Mesenteric fat pad (tissue), 1 donor: ENCODE measurements around the gene ZC3H13. TPM values are rescaled to one million over a fixed set of nuclear protein-coding genes. Genes with fewer than 3 reads are reported as not detected.

Source experiments
- DNase-seq: peaks from one replicate; pipeline ENCODE4 v3.0.0-alpha.2; 2020; ENCODE audit warnings: low spot score
- total RNA-seq: library from RNA; stranded (reverse); fragmentation: NEBNext Ultra II Directional; extraction: Animal tissue kit (Norgen Biotek cat#: 25700); gene quantifications from one replicate; pipeline ENCODE4 v1.2.1, GENCODE V29; 2021
- donor health status: DM: yes; HTN: yes; CAD: no.

Gene ZC3H13
- total RNA-seq, 1 donor from 2014 or later: 44.1 TPM

- DNase-seq: no peak
Observed at GRCh38 chr13:45940061-45940460, 112.5 kb downstream of the ZC3H13 start.

GRCh38 chr13:45936621-45937020 lies 115.9 kb downstream of the ZC3H13 start:
- DNase-seq: no peak

GRCh38 chr13:45934283-45934682 lies 118.3 kb downstream of the ZC3H13 start:
- no peak for DNase-seq

GRCh38 chr13:45933203-45933908 lies 119.2 kb downstream of the ZC3H13 start:
- DNase-seq: no peak

GRCh38 chr13:45932676-45933075 lies 119.9 kb downstream of the ZC3H13 start:
- no peak for DNase-seq

- no peak for DNase-seq
Observed at GRCh38 chr13:45932172-45932571, 120.4 kb downstream of the ZC3H13 start.

GRCh38 chr13:45931211-45931610 lies 121.3 kb downstream of the ZC3H13 start:
- DNase-seq: no peak

GRCh38 chr13:45930177-45930576 lies 122.4 kb downstream of the ZC3H13 start:
- DNase-seq: no peak

- DNase-seq: no peak
Observed at GRCh38 chr13:45928843-45929242, 123.7 kb downstream of the ZC3H13 start.

GRCh38 chr13:45928176-45928575 lies 124.4 kb downstream of the ZC3H13 start:
- no peak for DNase-seq

- no peak for DNase-seq
Observed at GRCh38 chr13:45926741-45927140, 125.8 kb downstream of the ZC3H13 start.

- no peak for DNase-seq
Observed at GRCh38 chr13:45925151-45925550, 127.4 kb downstream of the ZC3H13 start.

- no peak for DNase-seq
Observed at GRCh38 chr13:45921162-45921736, 131.3 kb downstream of the ZC3H13 start.

GRCh38 chr13:45918597-45918996 lies 133.9 kb downstream of the ZC3H13 start:
- DNase-seq: no peak

- no peak for DNase-seq
Observed at GRCh38 chr13:45917019-45917418, 135.5 kb downstream of the ZC3H13 start.

GRCh38 chr13:45915686-45916439 lies 136.7 kb downstream of the ZC3H13 start:
- DNase-seq: no peak

GRCh38 chr13:45909673-45910072 lies 142.9 kb downstream of the ZC3H13 start:
- no peak for DNase-seq

- DNase-seq: no peak
Observed at GRCh38 chr13:45909089-45909488, 143.5 kb downstream of the ZC3H13 start.

- DNase-seq: no peak
Observed at GRCh38 chr13:45907503-45907902, 145.0 kb downstream of the ZC3H13 start.
